ENCODE measurements around the gene GRAP.

Gene GRAP

DNA sequence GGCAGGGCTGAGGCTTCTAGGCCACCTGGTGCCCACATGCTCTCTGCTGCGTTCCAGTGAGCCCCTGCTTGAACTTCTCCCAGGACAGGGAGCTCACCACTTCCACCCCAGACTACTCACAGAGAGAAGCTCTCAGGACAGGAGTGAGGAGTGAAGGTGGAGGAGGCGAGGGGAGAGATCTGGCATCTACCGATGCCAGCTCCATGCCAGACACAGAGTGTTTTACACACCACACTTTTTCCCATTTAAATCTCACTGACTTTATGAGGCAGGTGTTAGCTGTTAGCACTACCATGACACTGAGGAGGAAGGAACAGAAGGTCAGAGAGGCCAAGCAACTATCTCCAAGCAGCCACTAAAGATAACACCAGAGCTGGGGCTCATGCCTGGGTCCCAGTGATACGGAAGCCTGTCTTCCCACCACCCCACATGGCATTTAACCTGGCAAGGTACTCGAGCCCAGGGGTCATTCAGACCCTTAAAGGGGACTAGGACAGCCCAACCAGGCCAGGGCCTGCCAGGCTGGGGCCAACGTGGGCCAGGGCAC lies 49.0 kb downstream of the GRAP start:
- H3K9ac ChIP-seq: no peak overlapping the region
- peaks cover 31% of the 10 kb centered on the region for H3K4me1 ChIP-seq
- peaks cover 8% of the 10 kb centered on the region for H4K20me1 ChIP-seq
- peaks cover 23% of the 10 kb centered on the region for H3K9me3 ChIP-seq
- H3K27me3 ChIP-seq: peaks cover 45% of the 10 kb centered on the region
- no peak overlapping the region for H3K27ac ChIP-seq
- no peaks in the 10 kb centered on the region for H3K36me3 ChIP-seq
- no peak overlapping the region for H3K4me3 ChIP-seq
- H3K4me2 ChIP-seq: no peak overlapping the region
- TF ChIP-seq Cebpa-rat (IDR thresholded peaks at IDR 0.05): no peak

DNA sequence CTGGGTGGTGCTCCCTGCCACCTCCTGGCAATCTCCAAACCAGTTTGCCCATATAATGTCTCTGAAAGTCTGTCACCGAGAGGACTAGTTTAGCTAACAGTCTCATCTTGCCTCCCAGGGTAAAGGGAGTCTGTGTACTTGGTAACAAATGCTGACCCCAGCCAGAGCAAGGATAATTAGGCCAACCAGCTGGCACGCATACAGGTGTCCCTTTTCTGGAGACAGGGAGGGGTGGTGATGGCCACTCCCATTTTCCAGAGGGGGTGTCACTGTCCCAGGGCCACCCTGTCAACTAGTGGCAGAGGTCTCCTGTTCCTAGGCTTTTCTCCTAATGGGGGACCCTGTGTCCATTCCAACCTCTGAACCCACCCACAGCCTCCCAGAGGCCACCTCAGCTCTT lies 50.3 kb downstream of the GRAP start:
- no peak for TF ChIP-seq Cebpa-rat (IDR thresholded peaks at IDR 0.05)
- H4K20me1 ChIP-seq: peaks cover 12% of the 10 kb centered on the region; the same call in 1 of the 2 replicates
- no peak overlapping the region for H3K27ac ChIP-seq
- no peak overlapping the region for H3K9ac ChIP-seq
- H3K4me3 ChIP-seq: no peak overlapping the region
- H3K27me3 ChIP-seq: peaks cover 41% of the 10 kb centered on the region
- no peaks in the 10 kb centered on the region for H3K36me3 ChIP-seq
- no peak overlapping the region for H3K4me2 ChIP-seq
- peaks cover 28% of the 10 kb centered on the region for H3K4me1 ChIP-seq
- peaks cover 23% of the 10 kb centered on the region for H3K9me3 ChIP-seq

DNA sequence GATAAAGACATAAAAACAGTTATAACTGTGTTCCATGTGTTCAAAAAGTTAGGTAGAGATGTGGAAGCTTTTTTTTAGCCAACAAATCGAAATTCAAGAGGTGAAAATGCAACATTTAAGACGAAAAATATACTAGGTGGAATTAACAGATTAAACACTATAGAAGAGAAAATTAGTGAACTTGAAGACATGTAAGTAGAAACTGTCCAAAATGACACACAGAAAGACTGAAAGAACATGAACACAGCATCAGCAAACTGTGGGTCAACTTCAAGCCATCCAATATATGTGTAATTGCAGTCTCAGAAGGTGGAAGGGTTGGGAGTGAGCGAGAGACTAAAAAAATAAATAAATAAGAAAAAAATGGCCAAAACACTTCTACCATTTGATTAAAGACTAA lies 51.5 kb downstream of the GRAP start:
- H3K36me3 ChIP-seq: no peaks in the 10 kb centered on the region
- peaks cover 23% of the 10 kb centered on the region for H3K9me3 ChIP-seq
- H4K20me1 ChIP-seq: peaks cover 16% of the 10 kb centered on the region; the same call in 1 of the 2 replicates
- no peak overlapping the region for H3K4me2 ChIP-seq
- H3K27ac ChIP-seq: no peak overlapping the region
- TF ChIP-seq Cebpa-rat (IDR thresholded peaks at IDR 0.05): no peak
- peaks cover 17% of the 10 kb centered on the region for H3K4me1 ChIP-seq
- H3K27me3 ChIP-seq: peaks cover 29% of the 10 kb centered on the region
- H3K4me3 ChIP-seq: no peak overlapping the region
- no peak overlapping the region for H3K9ac ChIP-seq

DNA sequence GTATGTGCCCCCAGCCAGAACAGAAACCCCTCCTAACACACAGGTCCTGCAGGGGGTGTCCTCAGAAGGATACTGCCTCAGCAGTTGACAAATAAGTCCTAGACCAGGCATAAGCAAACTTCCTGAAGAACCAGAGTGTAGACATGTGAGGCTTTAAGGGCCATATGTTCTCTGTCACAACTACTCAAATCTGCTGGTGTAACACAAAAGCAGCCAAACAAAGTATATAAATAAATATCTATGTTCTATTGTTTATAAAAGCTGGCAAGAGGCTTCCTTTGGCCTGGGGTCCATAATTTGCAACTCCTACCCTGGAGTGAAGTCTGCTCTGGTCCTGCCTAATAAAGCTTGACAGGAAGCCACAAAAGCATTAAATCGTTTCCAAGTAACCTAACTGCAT lies 52.1 kb downstream of the GRAP start:
- Histone ChIP-seq H3K4me1 (peaks cover 17% of the 10 kb centered on the region), H3K9ac (no peak overlapping the region), H4K20me1 (peaks cover 16% of the 10 kb centered on the region; the same call in 1 of the 2 replicates), H3K36me3 (no peaks in the 10 kb centered on the region), H3K27ac (no peak overlapping the region), H3K9me3 (peaks cover 23% of the 10 kb centered on the region), H3K4me2 (no peak overlapping the region), H3K27me3 (peaks cover 24% of the 10 kb centered on the region), H3K4me3 (no peak overlapping the region)
- TF ChIP-seq Cebpa-rat (IDR thresholded peaks at IDR 0.05): no peak

DNA sequence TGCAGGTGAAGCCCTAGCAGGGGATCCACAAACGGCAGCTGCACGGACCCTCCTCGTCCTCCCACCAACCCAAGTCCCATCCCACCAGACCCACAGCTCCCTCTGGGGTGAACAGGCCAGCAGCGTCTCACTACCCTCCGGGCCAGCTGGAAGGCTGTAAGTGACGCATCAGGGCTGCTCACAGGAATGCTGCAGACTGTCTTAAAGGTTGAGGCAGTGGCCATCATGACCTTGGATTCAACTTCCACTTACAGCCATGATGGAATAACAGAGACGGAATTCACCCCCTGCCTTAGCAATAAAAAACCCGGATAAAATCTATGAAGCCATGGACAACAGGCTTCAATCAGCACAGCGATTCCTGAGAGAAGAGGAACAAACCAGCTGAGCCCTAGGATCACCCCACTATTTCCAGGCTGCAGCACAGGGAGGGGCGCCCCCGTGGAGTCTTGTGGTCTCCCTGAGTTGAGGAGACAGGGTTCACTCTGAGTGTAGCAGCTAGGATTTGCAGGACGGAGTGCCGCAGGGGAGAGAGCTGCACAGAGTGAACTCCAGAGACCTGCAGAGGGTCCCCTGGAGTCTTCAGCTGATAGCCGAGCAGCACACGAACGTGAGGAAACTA lies 52.7 kb downstream of the GRAP start:
- Histone ChIP-seq H3K4me2 (no peak overlapping the region), H3K9ac (no peak overlapping the region), H3K36me3 (no peaks in the 10 kb centered on the region), H4K20me1 (peaks cover 16% of the 10 kb centered on the region; the same call in 1 of the 2 replicates), H3K4me1 (peaks cover 17% of the 10 kb centered on the region), H3K27ac (no peak overlapping the region), H3K27me3 (peaks cover 24% of the 10 kb centered on the region), H3K9me3 (peaks cover 23% of the 10 kb centered on the region), H3K4me3 (no peak overlapping the region)
- no peak for TF ChIP-seq Cebpa-rat (IDR thresholded peaks at IDR 0.05)

DNA sequence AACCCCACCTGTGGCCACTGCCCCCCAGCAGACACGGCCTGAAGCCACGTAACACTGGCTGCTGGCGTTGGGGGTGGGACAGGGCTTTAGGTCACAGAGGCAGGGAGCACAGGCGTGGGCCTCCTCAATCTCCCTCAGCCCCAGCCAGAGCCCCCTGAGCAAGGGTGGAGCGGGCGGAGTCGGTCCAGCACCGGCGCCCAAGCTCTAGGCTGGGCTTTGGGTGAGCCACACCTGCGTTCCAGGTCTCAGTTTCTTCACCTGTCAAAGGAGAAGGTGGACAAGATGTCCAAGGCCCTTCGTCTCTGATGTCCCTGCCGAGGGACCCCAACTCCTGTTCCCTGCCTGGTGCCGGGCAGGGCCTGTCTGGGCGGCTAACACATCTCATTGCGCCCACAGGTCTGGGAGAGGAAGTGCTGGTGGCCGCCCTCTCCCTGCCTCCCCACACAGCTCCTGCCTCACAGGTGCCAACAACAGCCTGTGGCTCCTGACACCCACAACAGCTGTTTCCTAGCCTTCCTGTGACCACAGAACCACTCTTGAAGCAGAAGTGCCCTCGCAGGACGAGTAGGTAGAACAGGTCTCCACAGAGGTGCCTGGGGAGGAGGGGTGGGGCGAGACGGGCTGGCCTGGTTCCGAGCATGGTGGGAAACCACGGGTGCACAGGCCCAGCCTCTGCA lies 54.2 kb downstream of the GRAP start:
- Histone ChIP-seq H3K4me3 (no peak overlapping the region), H3K4me2 (peak overlapping the region; percentile 77), H3K36me3 (no peaks in the 10 kb centered on the region), H3K27me3 (peaks cover 30% of the 10 kb centered on the region), H3K27ac (no peak overlapping the region), H4K20me1 (peaks cover 20% of the 10 kb centered on the region; the same call in 1 of the 2 replicates), H3K4me1 (peaks cover 17% of the 10 kb centered on the region), H3K9me3 (peaks cover 23% of the 10 kb centered on the region), H3K9ac (no peak overlapping the region)
- no peak for TF ChIP-seq Cebpa-rat (IDR thresholded peaks at IDR 0.05)

DNA sequence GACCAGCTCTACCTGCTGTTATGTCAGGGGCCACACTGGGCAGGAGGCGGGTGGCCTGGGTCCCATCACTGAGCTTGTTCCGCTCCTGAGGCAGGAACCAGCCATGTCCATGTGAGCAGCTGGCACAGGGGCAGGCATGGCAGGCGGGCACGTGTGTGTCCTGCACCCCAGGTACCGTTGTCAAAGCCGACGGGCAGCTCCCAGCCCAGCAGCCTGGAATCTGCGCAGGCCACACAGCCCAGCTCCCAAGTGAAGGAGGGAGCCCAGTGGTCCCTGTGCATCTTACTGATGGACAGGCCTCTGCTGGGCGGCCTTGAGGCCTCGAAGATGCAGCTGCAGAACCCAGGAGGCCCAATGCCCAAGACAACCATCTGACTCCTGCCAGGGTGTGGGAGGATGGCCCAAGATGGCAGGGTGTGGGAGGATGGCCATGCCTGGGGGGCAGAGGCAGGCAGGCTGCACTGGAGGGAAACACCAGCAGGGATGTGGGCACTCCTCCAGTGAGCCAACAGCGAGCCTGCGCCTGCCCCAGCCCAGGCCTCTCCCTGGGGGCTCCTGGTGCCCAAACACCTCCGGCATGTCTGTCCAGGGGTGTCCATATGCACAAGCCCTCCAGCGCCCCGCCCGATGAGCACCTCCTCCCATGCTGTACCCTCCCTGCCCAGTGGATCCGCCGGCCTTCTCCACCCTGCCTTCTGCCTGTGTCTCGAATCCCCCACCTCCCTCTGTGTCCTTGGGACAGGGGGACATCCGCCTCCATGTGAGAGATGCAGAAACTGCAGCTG lies 55.0 kb downstream of the GRAP start:
- H3K4me2 ChIP-seq: peak overlapping the region; percentile 77; the same call in 1 of the 2 replicates
- H3K9ac ChIP-seq: no peak overlapping the region

DNA sequence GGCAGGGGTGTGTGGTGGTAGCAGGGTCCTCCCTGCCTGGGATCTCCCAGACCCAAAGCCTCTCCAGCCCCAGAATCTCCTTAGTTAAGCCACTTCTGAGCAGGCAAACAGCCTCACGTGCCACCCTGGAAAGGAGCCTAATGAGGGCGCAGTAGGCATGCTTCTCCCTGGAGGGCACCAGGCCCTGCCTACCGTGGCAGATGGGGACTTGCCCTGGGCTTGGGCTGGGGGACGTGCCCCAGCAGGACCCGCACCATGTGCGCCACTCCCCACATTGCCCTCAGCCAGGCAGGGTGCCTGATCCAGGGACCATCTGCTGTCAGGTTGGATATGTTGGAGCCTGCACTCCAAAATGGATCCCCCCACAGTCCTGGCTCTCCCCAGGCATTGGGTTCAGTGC lies 56.4 kb downstream of the GRAP start:
- peaks cover 12% of the 10 kb centered on the region for H3K9me3 ChIP-seq
- no peak overlapping the region for H3K4me3 ChIP-seq
- no peaks in the 10 kb centered on the region for H3K36me3 ChIP-seq
- H3K27me3 ChIP-seq: peaks cover 43% of the 10 kb centered on the region
- no peak for TF ChIP-seq Cebpa-rat (IDR thresholded peaks at IDR 0.05)
- no peak overlapping the region for H3K4me2 ChIP-seq
- H3K27ac ChIP-seq: no peak overlapping the region
- H3K4me1 ChIP-seq: peaks cover 30% of the 10 kb centered on the region
- no peak overlapping the region for H3K9ac ChIP-seq
- peaks cover 33% of the 10 kb centered on the region; the same call in 1 of the 2 replicates for H4K20me1 ChIP-seq

More for the DNA sequence above, 55.0 kb downstream of the GRAP start:
- Histone ChIP-seq H3K9me3 (peaks cover 23% of the 10 kb centered on the region), H3K4me1 (peaks cover 25% of the 10 kb centered on the region), H3K4me3 (no peak overlapping the region), H3K36me3 (no peaks in the 10 kb centered on the region), H4K20me1 (peaks cover 28% of the 10 kb centered on the region; the same call in 1 of the 2 replicates), H3K27me3 (peaks cover 38% of the 10 kb centered on the region), H3K27ac (no peak overlapping the region)
- no peak for TF ChIP-seq Cebpa-rat (IDR thresholded peaks at IDR 0.05)

DNA sequence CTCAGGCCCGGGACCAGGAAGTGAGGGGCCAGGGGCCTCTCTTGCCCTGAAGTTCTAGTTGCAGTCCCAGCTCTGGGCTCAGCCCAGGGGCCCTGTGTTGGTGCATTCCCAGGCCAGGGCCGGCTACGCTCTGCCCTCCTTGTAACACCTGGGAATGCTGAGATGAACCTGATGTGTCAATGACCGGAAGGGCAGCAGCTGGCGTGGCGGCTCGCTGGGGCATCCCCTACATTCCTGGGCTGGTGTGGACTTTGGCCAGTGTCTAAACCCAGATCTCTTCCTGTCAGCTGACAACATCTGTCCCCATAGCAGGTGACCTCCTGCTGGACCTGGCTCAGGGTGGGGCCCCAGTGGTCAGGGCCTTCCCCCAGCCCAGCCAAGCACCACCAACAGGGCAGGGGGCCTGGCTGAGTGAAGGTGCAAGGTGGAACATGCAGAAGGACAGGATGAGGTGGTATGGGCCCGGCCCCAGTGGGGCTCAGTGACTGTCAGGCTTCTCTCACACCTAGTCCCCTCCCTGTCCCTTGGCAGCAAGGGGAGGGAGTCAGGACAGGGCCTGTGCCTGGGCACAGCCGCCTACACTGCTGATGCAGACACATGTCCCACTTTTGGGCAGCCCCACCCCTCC lies 58.1 kb downstream of the GRAP start:
- no peaks in the 10 kb centered on the region for H3K9me3 ChIP-seq
- no peak overlapping the region for H3K9ac ChIP-seq
- peaks cover 30% of the 10 kb centered on the region for H3K4me1 ChIP-seq
- no peak overlapping the region for H3K27ac ChIP-seq
- no peaks in the 10 kb centered on the region for H3K36me3 ChIP-seq
- no peak overlapping the region for H3K4me3 ChIP-seq
- H3K27me3 ChIP-seq: peaks cover 37% of the 10 kb centered on the region
- peaks cover 33% of the 10 kb centered on the region; the same call in 1 of the 2 replicates for H4K20me1 ChIP-seq
- no peak overlapping the region for H3K4me2 ChIP-seq
- no peak for TF ChIP-seq Cebpa-rat (IDR thresholded peaks at IDR 0.05)

Measured in BLaER1 (cell line).